HG03039 (cell line): ENCODE measurements around the gene LIN37.

Experiments used
- ATAC-seq: cut with Tn5 transposase; IDR thresholded peaks from one replicate; pipeline ENCODE4 v1.9.1; 2021; ENCODE audit warnings: mild to moderate bottlenecking, moderate library complexity; ENCODE audit not compliant: unreplicated experiment

The LIN37 gene

GRCh38 chr19:35734273-35734672 is 14.1 kb upstream of the LIN37 start:
- no peak for ATAC-seq

GRCh38 chr19:35734889-35735288 is 13.5 kb upstream of the LIN37 start:
- no peak for ATAC-seq

GRCh38 chr19:35736913-35737886 is 11.2 kb upstream of the LIN37 start:
- no peak for ATAC-seq

- no peak for ATAC-seq
These were observed 10.1 kb upstream of the LIN37 start for GRCh38 chr19:35738021-35738886.

GRCh38 chr19:35738887-35739229 is 9.5 kb upstream of the LIN37 start:
- ATAC-seq: no peak

- no peak for ATAC-seq
These were observed 8.9 kb upstream of the LIN37 start for GRCh38 chr19:35739275-35740107.

GRCh38 chr19:35740108-35740422 is 8.3 kb upstream of the LIN37 start:
- peak; percentile 8 for ATAC-seq

- ATAC-seq: peak; percentile 47
These were observed 7.8 kb upstream of the LIN37 start for GRCh38 chr19:35740423-35741202.

- no peak for ATAC-seq
These were observed 7.2 kb upstream of the LIN37 start for GRCh38 chr19:35741203-35741515.

GRCh38 chr19:35742121-35742724 is 6.2 kb upstream of the LIN37 start, which contains the start of gene IGFLR1:
IGFLR1 (minus strand) TSS chr19:35742452; CDS start chr19:35741180, 1,272 bp downstream.
- no peak for ATAC-seq

GRCh38 chr19:35743640-35744429 is 4.5 kb upstream of the LIN37 start:
- ATAC-seq: no peak

GRCh38 chr19:35744430-35745327 is 3.7 kb upstream of the LIN37 start:
- peak; percentile 20 for ATAC-seq

- peak; percentile 35 for ATAC-seq
These were observed 2.9 kb upstream of the LIN37 start, which contains the start of the genes PSENEN and U2AF1L4 for GRCh38 chr19:35745328-35746086. PSENEN (plus strand) TSS chr19:35745651; CDS start chr19:35745931, 280 bp downstream. U2AF1L4 (minus strand) TSS chr19:35745418; CDS start chr19:35745391, 27 bp downstream.

GRCh38 chr19:35746087-35746462 is 2.3 kb upstream of the LIN37 start:
- ATAC-seq: no peak

- no peak for ATAC-seq
These were observed 1.8 kb upstream of the LIN37 start for GRCh38 chr19:35746531-35746930.

GRCh38 chr19:35750167-35750566 is 1.8 kb downstream of the LIN37 start:
- no peak for ATAC-seq
